ENCODE data around the gene VHLL. TPM values are rescaled to one million over a fixed set of nuclear protein-coding genes. Genes with fewer than 3 reads are reported as not detected.
A peak's percentile ranks its signal among the peaks of the same experiment; 100 is the strongest.

The VHLL gene
- polyA plus RNA-seq, 1 experiment: not detected

GRCh38 chr1:156281693-156282478 lies 17.2 kb downstream of the VHLL start:
- ChIA-PET POLR2A (interaction anchor here (0.6 to 1.2 kb wide), 3 partner anchors 19 to 69 kb away, joined by 3 to 5 read pairs (median 5); partner anchors contain the start of gene PMF1), CTCF (interaction anchor here (0.6 to 1.8 kb wide), 7 partner anchors 8 to 182 kb away, joined by 3 to 6 read pairs (median 3); no protein-coding TSS in a partner anchor)
- H3K4me3 ChIP-seq (ENCODE audit: low read depth, low read length): peak overlapping the region; percentile 90
- TF ChIP-seq, protein P1, sequence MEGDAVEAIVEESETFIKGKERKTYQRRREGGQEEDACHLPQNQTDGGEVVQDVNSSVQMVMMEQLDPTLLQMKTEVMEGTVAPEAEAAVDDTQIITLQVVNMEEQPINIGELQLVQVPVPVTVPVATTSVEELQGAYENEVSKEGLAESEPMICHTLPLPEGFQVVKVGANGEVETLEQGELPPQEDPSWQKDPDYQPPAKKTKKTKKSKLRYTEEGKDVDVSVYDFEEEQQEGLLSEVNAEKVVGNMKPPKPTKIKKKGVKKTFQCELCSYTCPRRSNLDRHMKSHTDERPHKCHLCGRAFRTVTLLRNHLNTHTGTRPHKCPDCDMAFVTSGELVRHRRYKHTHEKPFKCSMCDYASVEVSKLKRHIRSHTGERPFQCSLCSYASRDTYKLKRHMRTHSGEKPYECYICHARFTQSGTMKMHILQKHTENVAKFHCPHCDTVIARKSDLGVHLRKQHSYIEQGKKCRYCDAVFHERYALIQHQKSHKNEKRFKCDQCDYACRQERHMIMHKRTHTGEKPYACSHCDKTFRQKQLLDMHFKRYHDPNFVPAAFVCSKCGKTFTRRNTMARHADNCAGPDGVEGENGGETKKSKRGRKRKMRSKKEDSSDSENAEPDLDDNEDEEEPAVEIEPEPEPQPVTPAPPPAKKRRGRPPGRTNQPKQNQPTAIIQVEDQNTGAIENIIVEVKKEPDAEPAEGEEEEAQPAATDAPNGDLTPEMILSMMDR (IDR thresholded peaks at IDR 0.05; ENCODE audit: insufficient read depth, low read depth, low read length): no peak
- peaks cover 5% of the 10 kb centered on the region for H3K36me3 ChIP-seq (ENCODE audit: control insufficient read depth, insufficient read depth, low read length)
- DNase-seq (ENCODE audit: low read depth): no peak
- no peaks in the 10 kb centered on the region for H3K27me3 ChIP-seq (ENCODE audit: control insufficient read depth, insufficient read depth, low read length)

GRCh38 chr1:156281281-156281680 lies 17.8 kb downstream of the VHLL start:
- DNase-seq (ENCODE audit: low read depth): no peak
- CTCF ChIA-PET: interaction anchor here (1.8 kb wide), 1 partner anchor 10 kb away, joined by 6 read pairs; no protein-coding TSS in a partner anchor
- TF ChIP-seq, protein P1 (IDR thresholded peaks at IDR 0.05; ENCODE audit: insufficient read depth, low read depth, low read length): peak; percentile 20; the same call in 1 of the 2 replicates

GRCh38 chr1:156279837-156280236 lies 19.3 kb downstream of the VHLL start:
- TF ChIP-seq, protein P1 (IDR thresholded peaks at IDR 0.05; ENCODE audit: insufficient read depth, low read depth, low read length): no peak
- no peak for DNase-seq (ENCODE audit: low read depth)
- ChIA-PET CTCF (interaction anchor here (1.0 to 1.8 kb wide), 3 partner anchors 9 to 80 kb away, joined by 3 to 6 read pairs (median 6); no protein-coding TSS in a partner anchor), POLR2A (no interaction called here)
- Histone ChIP-seq H3K36me3 (ENCODE audit: control insufficient read depth, insufficient read depth, low read length) (peaks cover 9% of the 10 kb centered on the region), H3K4me3 (ENCODE audit: low read depth, low read length) (no peak overlapping the region), H3K27me3 (ENCODE audit: control insufficient read depth, insufficient read depth, low read length) (no peaks in the 10 kb centered on the region)

More at GRCh38 chr1:156281281-156281680, 17.8 kb downstream of the VHLL start:
- Histone ChIP-seq H3K36me3 (ENCODE audit: control insufficient read depth, insufficient read depth, low read length) (peaks cover 6% of the 10 kb centered on the region), H3K4me3 (ENCODE audit: low read depth, low read length) (peak overlapping the region; percentile 90), H3K27me3 (ENCODE audit: control insufficient read depth, insufficient read depth, low read length) (no peaks in the 10 kb centered on the region)
- POLR2A ChIA-PET: no interaction called here

- no peak for DNase-seq (ENCODE audit: low read depth)
- ChIA-PET CTCF (no interaction called here), POLR2A (no interaction called here)
- Histone ChIP-seq H3K36me3 (ENCODE audit: control insufficient read depth, insufficient read depth, low read length) (peaks cover 22% of the 10 kb centered on the region), H3K27me3 (ENCODE audit: control insufficient read depth, insufficient read depth, low read length) (no peaks in the 10 kb centered on the region), H3K4me3 (ENCODE audit: low read depth, low read length) (no peak overlapping the region)
- TF ChIP-seq, protein P1 (IDR thresholded peaks at IDR 0.05; ENCODE audit: insufficient read depth, low read depth, low read length): no peak
These were observed 22.1 kb downstream of the VHLL start for GRCh38 chr1:156276966-156277381.

DNA sequence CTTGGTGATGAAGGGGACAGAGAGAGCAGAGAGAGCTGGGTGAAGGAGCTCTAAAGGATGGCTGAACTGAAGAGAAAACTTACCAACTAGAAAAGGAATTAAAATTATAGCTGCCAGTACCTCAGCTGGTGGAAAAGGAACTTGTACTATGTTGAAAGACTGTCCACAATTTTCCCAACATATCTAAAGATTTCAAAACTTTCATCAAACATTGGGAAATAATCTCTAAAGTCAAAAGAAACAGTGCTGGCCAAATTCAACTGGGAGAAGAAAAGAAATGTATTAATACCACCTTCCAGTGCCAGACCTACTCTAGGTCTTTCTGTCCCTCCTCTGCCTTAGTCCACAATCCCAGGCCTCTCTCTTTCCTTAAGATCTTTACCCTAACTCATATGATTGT lies 22.6 kb downstream of the VHLL start:
- Histone ChIP-seq H3K4me3 (ENCODE audit: low read depth, low read length) (no peak overlapping the region), H3K36me3 (ENCODE audit: control insufficient read depth, insufficient read depth, low read length) (peaks cover 22% of the 10 kb centered on the region), H3K27me3 (ENCODE audit: control insufficient read depth, insufficient read depth, low read length) (no peaks in the 10 kb centered on the region)
- DNase-seq (ENCODE audit: low read depth): no peak
- TF ChIP-seq, protein P1 (IDR thresholded peaks at IDR 0.05; ENCODE audit: insufficient read depth, low read depth, low read length): no peak
- ChIA-PET CTCF (interaction anchor here (1.3 kb wide), 1 partner anchor 43 kb away, joined by 3 read pairs; no protein-coding TSS in a partner anchor), POLR2A (no interaction called here)
